AG04450 (cell line): Measurements from ENCODE around the gene LIF. TPM values are rescaled to one million over a fixed set of nuclear protein-coding genes. Genes with fewer than 3 reads are reported as not detected.
A peak's percentile ranks its signal among the peaks of the same experiment; 100 is the strongest.

ENCODE experiments used
- CTCF ChIA-PET: fragments of 300-600, 350-600 bp; formaldehyde crosslinking; extraction: SDS; loops from one replicate; lab custom pipeline; 2022; ENCODE audit warnings: antibody characterized with exemption, inconsistent platforms; lab: Charles Lee
- POLR2A ChIA-PET: fragments of 350-600 bp; formaldehyde crosslinking; extraction: SDS; loops from one replicate; lab custom pipeline; 2021; ENCODE audit warnings: antibody characterized with exemption, inconsistent platforms; lab: Yijun Ruan, JAX
- DNase-seq: peaks from one replicate; pipeline ENCODE4 v3.0.0-alpha.2; 2011; ENCODE audit warnings: low read depth, low spot score
- H3K27ac ChIP-seq: one replicate; pipeline ENCODE4 v1.5.1; 2012; ENCODE audit warnings: low read depth, low read length, control low read depth
- H3K27me3 ChIP-seq: one replicate; pipeline ENCODE4 v1.6.0; 2012; ENCODE audit warnings: low read length; ENCODE audit not compliant: control insufficient read depth, insufficient read depth
- H3K4me3 ChIP-seq: 2 replicates; pipeline ENCODE4 v1.5.1; 2011; ENCODE audit warnings: mild to moderate bottlenecking, low read depth, low read length, control low read depth
- H3K9me3 ChIP-seq: 2 replicates; pipeline ENCODE4 v1.5.1; 2012; ENCODE audit warnings: low read length; ENCODE audit not compliant: control insufficient read depth, insufficient read depth
- polyA plus RNA-seq: library from polyadenylated mRNA; depleted of rRNA; stranded (reverse); fragments of >200 nt; gene quantifications from 2 replicates; pipeline ENCODE4 v1.2.3, GENCODE V29; 2011
- TF ChIP-seq, protein P1 (sequence below): IDR thresholded peaks from 2 replicates; pipeline ENCODE4 v1.5.1; 2011; ENCODE audit warnings: low read depth, low read length, control low read depth, inconsistent platforms

Gene LIF
- polyA plus RNA-seq, 1 experiment: 53.9 TPM

DNA sequence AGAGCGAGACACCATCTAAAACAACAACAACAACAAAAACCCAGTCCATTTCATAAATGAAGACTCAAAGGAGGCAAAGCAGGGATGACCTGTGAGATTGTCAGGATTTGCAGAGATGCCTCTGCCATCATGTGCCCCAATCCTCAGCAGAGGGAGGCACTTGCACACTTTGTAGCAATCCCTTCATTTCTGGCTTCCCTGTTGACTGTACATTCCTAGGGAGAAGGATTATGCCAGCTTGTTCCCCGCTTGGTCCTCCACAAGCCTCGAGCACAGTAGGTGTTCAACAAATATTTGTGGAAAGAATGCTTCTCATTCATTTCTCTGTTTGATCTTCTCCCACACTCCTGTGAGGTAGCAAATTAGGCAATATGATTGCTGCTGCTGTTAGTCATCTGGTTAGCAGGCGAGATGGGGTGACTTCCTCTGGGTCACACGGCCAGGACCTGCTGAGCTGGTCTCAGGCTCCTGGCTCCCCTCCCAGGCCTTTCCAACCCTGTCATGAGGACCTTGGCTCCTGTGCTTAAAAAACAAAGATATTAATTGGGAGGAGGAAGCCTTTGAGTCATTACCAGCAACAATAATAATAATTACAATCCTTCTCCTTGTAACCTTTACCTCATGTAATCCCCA lies 34.1 kb downstream of the LIF start:
- peak; percentile 70 for DNase-seq
- ChIA-PET POLR2A (interaction anchor here (0.9 to 1.4 kb wide), 3 partner anchors 16 to 41 kb away, joined by 3 to 8 read pairs (median 6); no protein-coding TSS in a partner anchor), CTCF (no interaction called here)
- no peak overlapping the region for H3K4me3 ChIP-seq
- H3K9me3 ChIP-seq: peaks cover 6% of the 10 kb centered on the region; the same call in 1 of the 2 replicates
- H3K27me3 ChIP-seq: no peaks in the 10 kb centered on the region
- TF ChIP-seq, protein P1, sequence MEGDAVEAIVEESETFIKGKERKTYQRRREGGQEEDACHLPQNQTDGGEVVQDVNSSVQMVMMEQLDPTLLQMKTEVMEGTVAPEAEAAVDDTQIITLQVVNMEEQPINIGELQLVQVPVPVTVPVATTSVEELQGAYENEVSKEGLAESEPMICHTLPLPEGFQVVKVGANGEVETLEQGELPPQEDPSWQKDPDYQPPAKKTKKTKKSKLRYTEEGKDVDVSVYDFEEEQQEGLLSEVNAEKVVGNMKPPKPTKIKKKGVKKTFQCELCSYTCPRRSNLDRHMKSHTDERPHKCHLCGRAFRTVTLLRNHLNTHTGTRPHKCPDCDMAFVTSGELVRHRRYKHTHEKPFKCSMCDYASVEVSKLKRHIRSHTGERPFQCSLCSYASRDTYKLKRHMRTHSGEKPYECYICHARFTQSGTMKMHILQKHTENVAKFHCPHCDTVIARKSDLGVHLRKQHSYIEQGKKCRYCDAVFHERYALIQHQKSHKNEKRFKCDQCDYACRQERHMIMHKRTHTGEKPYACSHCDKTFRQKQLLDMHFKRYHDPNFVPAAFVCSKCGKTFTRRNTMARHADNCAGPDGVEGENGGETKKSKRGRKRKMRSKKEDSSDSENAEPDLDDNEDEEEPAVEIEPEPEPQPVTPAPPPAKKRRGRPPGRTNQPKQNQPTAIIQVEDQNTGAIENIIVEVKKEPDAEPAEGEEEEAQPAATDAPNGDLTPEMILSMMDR: peak; percentile 14; the same call in 1 of the 2 replicates
- peak overlapping the region; percentile 84 for H3K27ac ChIP-seq

DNA sequence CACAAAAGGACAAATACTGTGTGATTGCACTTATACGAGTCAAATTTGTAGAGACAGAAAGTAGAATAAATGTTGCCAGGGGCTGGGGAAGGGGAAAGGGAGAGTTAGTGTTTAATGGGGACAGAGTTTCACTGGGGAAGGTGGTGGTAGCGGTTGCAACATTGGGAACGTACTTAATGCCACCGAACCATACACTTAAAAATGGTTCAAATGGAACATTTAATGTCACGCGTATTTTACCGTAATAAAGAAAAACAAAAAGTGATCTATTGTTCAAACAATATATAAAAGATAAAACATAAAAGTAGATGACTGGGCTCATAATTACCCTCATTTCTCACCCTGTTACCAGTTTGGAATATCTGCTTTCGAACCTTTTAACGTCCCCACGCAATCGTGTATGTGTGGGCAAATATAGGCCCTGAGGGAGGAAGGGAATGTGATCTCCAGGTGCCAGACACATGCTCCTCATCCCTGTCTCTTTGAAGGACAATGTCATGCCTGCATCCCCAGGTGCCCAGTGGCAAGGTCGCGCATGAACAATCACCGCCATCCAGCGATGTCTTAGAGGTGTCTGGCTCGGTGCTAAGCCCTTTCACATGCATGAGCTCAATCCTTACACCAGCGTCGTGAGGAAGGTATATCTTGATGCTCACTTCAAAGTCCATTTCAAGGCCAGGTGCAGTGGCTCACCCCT lies 35.3 kb downstream of the LIF start:
- TF ChIP-seq, protein P1: no peak
- ChIA-PET POLR2A (no interaction called here), CTCF (no interaction called here)
- H3K4me3 ChIP-seq: no peak overlapping the region
- peaks cover 6% of the 10 kb centered on the region; the same call in 1 of the 2 replicates for H3K9me3 ChIP-seq
- no peak overlapping the region for H3K27ac ChIP-seq
- H3K27me3 ChIP-seq: no peaks in the 10 kb centered on the region
- DNase-seq: no peak

DNA sequence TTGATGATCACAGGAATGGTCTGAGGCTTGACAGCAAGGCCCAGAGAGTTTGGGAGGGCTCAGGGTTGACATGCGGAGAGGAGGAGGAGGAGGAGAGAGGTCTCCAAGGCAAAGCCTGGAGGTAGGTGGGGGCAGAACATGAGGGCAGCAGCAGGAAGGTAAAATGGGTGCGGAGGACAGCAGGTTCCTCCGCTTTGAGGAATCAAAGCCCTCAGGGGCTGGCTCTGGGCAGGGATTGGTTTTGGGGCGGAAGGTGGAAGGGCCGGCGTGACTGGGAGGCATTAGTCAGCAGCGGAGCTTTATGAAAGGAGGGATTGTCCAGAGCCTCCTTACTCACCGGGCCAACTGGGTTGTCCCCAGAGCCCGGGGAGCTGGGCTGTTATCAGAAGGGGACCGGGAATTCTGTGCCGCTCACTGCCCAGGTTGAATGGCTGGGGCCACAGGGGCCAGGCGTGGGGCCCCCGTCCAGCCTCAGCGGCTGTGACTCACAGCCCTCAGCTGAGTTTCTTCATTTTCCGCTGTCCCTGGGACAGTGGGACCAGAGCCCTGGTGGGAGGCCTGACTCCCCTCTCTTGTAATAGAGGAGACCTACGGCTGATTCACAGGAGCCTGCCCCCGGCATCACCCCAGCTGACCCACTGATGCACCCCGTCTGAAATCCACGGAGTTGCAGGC lies 36.2 kb downstream of the LIF start:
- DNase-seq: no peak
- Histone ChIP-seq H3K27ac (peak overlapping the region; percentile 61), H3K4me3 (no peak overlapping the region), H3K27me3 (no peaks in the 10 kb centered on the region), H3K9me3 (peaks cover 6% of the 10 kb centered on the region; the same call in 1 of the 2 replicates)
- TF ChIP-seq, protein P1: no peak
- ChIA-PET POLR2A (no interaction called here), CTCF (no interaction called here)

- Histone ChIP-seq H3K27ac (peak overlapping the region; percentile 100), H3K9me3 (peaks cover 6% of the 10 kb centered on the region; the same call in 1 of the 2 replicates), H3K4me3 (no peak overlapping the region), H3K27me3 (no peaks in the 10 kb centered on the region)
- TF ChIP-seq, protein P1: no peak
- ChIA-PET POLR2A (interaction anchor here (0.6 to 1.4 kb wide), 2 partner anchors 44 to 388 kb away, joined by 3 to 6 read pairs; no protein-coding TSS in a partner anchor), CTCF (interaction anchor here (0.6 to 1.0 kb wide), 3 partner anchors 23 to 205 kb away, joined by 3 to 4 read pairs (median 3); no protein-coding TSS in a partner anchor)
- no peak for DNase-seq
Measured at GRCh38 chr22:30209642-30210041, 36.9 kb downstream of the LIF start.
